ENCODE results near the gene CCDC8.

GRCh38 chr19:46423188-46423587 lies 9.8 kb upstream of the CCDC8 start:
- TF ChIP-seq CTCF (IDR thresholded peaks at IDR 0.05) (no peak), ZFX (IDR thresholded peaks at IDR 0.05; ENCODE audit: borderline replicate concordance) (no peak)
